ENCODE data around the gene MTR. TPM values are rescaled to one million over a fixed set of nuclear protein-coding genes. Genes with fewer than 3 reads are reported as not detected.

Gene MTR
- total RNA-seq, 4 donors from 2014 or later: 43.2 to 78.3 (median 47.0) TPM

DNA sequence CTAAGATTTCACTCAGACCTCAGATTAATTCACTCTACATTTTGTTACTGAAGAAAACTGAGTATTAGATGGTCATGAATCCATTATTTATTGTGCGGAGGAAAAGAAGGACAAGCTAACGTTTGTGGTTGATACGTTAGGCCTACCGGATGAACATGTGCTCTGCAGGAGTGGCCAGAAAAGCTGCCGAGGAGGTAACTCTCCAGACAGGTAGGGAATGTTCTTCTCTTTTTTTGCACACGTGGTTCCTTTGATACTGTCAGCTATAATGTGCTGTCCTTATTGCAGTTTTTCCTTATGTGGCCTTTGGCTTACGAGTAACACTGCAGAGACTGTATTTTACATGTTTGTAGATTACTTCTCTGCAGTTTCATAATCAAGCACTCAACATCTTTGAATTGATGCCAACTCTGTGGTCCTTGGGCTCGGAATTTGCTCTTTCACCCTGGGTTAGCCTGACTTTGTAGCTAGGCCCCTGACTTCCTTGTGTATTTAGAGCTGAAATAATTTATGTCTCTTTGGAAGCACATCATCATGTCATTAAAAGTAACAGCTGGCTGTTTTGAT is 13.6 kb downstream of the MTR start:
- intact Hi-C loops (cut with DNase I): no loop called here
- 61 to 63% methylated on average over 8 of the region's 8 CpGs for WGBS, 2 donors
- peaks cover 25 to 28% of the 10 kb centered on the region in 2 donors for H3K36me3 ChIP-seq

DNA sequence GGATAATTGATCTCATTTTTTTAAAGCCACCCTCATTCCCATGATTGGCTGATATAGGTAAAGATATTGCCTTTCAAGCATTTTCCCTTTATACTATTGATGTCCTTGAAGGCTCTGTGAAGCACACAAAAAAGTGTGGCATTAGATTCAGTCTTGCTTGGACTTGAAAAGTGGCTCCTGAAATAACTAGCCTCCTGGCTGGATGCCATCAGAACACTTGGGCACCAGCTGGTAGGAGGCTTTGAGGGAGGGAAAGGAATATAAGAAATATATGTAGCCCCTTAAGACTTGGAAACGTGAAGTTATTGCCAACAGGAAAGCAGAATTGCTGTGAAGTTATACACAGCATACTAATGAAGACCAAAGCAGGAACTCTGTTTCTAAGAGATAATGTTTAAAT is 14.1 kb downstream of the MTR start:
- Histone ChIP-seq H3K4me1 (peaks cover 27 to 34% of the 10 kb centered on the region in 2 donors), H3K27me3 (no peaks in the 10 kb centered on the region), H3K9me3 (no peaks in the 10 kb centered on the region), H3K4me3 (replicated peaks in 1 of 3) (no peak overlapping the region), H3K27ac (peak overlapping the region; percentile 30 to 74 (median 50)), H3K36me3 (peaks cover 25 to 28% of the 10 kb centered on the region in 2 donors)
- TF ChIP-seq POLR2A (IDR thresholded peaks at IDR 0.05): no peak
- TF ChIP-seq, protein P1, sequence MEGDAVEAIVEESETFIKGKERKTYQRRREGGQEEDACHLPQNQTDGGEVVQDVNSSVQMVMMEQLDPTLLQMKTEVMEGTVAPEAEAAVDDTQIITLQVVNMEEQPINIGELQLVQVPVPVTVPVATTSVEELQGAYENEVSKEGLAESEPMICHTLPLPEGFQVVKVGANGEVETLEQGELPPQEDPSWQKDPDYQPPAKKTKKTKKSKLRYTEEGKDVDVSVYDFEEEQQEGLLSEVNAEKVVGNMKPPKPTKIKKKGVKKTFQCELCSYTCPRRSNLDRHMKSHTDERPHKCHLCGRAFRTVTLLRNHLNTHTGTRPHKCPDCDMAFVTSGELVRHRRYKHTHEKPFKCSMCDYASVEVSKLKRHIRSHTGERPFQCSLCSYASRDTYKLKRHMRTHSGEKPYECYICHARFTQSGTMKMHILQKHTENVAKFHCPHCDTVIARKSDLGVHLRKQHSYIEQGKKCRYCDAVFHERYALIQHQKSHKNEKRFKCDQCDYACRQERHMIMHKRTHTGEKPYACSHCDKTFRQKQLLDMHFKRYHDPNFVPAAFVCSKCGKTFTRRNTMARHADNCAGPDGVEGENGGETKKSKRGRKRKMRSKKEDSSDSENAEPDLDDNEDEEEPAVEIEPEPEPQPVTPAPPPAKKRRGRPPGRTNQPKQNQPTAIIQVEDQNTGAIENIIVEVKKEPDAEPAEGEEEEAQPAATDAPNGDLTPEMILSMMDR (IDR thresholded peaks at IDR 0.05): no peak
- WGBS, 2 donors: 28 to 32% methylated on average over 1 of the region's 1 CpG
- intact Hi-C loops (cut with DNase I): no loop called here
- DNase-seq: peak; percentile 87 to 90

More for the DNA sequence above, 13.6 kb downstream of the MTR start:
- Histone ChIP-seq H3K27me3 (no peaks in the 10 kb centered on the region), H3K9me3 (no peaks in the 10 kb centered on the region), H3K4me3 (replicated peaks in 1 of 3) (no peak overlapping the region), H3K27ac (peak overlapping the region; percentile 30 to 74 (median 50)), H3K4me1 (peaks cover 27 to 34% of the 10 kb centered on the region in 2 donors)
- peak; percentile 27 to 42 for DNase-seq
- TF ChIP-seq, protein P1 (IDR thresholded peaks at IDR 0.05): no peak
- no peak for TF ChIP-seq POLR2A (IDR thresholded peaks at IDR 0.05)

DNA sequence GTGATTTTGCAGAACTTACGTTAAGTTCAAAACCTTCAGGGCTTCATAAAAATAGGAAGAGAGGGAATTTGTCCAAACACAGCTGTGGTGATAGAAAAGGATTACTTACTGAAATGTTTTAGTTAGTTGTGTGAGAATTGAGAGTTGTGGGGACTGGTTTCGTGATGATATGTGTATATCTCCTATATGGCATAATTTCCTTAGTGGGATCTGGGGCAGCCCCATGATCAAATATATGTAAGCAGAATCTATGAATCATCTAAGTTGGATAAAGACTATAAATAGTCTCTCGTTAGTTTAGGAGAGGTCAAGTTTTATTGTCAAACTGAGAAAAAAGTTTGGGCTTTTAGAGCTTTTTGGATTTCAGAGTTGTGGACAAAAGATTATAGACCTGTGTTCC is 14.9 kb downstream of the MTR start:
- Histone ChIP-seq H3K27me3 (no peaks in the 10 kb centered on the region), H3K36me3 (peaks cover 25 to 31% of the 10 kb centered on the region in 2 donors), H3K9me3 (no peaks in the 10 kb centered on the region), H3K27ac (peak overlapping the region in 2 of 3 donors; percentile 30 to 50), H3K4me3 (replicated peaks in 1 of 3) (no peak overlapping the region), H3K4me1 (peaks cover 27 to 34% of the 10 kb centered on the region in 2 donors)
- WGBS, 2 donors: 95 to 96% methylated on average over 3 of the region's 3 CpGs
- no peak for DNase-seq
- TF ChIP-seq POLR2A (IDR thresholded peaks at IDR 0.05): no peak
- TF ChIP-seq, protein P1 (IDR thresholded peaks at IDR 0.05): no peak
- intact Hi-C loops (cut with DNase I): no loop called here

DNA sequence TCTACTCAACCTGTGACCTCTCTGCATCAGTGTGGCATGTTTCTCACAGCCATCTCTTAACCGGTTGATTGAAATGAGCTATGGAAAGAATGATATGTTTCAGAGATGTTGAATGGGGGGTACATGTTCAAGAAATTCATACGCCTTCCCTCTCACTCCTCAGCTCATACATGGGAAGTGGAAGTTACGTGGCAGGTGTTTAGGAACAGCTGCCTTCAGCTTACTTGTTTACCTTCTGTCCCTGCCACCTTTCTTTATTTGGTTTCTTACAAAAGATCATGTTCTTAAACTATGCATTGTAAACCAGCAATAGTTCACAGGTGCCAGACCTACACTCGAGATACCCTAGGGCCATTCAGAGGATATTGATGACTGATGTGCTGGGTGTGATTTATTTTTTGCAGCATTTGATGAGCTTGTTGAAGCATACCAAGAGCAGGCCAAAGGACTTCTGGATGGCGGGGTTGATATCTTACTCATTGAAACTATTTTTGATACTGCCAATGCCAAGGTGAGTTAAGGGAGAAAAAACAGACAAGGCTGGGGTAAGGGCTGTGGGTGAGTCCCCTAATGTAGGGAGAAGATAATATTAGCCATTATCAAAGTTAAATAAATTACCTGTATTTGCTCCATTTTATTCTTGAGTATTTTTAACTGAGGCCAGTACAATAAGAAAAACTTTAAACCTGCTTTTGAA is 17.4 kb downstream of the MTR start:
- Histone ChIP-seq H3K27me3 (no peaks in the 10 kb centered on the region), H3K4me1 (peaks cover 23 to 26% of the 10 kb centered on the region in 2 donors), H3K9me3 (no peaks in the 10 kb centered on the region), H3K36me3 (peaks cover 25 to 37% of the 10 kb centered on the region in 2 donors), H3K27ac (no peak overlapping the region), H3K4me3 (replicated peaks in 1 of 3) (no peak overlapping the region)
- WGBS, 2 donors: 93 to 95% methylated on average over 5 of the region's 5 CpGs
- TF ChIP-seq, protein P1 (IDR thresholded peaks at IDR 0.05): no peak
- no peak for TF ChIP-seq POLR2A (IDR thresholded peaks at IDR 0.05)
- intact Hi-C loops (cut with DNase I): no loop called here
- no peak for DNase-seq

DNA sequence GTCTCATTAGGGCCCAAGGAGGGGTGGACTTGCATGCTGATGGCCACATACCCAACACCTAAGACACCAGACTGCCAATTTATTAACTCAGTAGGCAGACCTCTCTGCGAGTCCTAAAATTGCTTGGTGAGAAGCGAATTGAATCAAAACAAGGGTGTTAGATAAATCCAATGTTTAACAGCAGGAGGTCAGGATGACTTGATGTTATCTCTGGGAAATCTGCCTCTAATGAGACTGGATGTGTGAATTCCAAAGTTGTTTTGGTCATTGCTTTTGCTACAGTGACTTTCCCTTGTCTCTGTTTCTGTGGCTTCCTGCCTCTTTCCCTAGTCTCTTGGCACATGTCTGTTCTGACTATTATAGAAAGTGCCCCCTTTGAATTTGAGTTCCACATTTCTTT is 20.8 kb downstream of the MTR start:
- TF ChIP-seq, protein P1 (IDR thresholded peaks at IDR 0.05): no peak
- no peak for TF ChIP-seq POLR2A (IDR thresholded peaks at IDR 0.05)
- intact Hi-C loops (cut with DNase I): no loop called here
- 89 to 95% methylated on average over 2 of the region's 2 CpGs for WGBS, 2 donors
- H3K27ac ChIP-seq: no peak overlapping the region
- H3K36me3 ChIP-seq: peaks cover 27 to 34% of the 10 kb centered on the region in 2 donors
- H3K9me3 ChIP-seq: no peaks in the 10 kb centered on the region
- no peaks in the 10 kb centered on the region for H3K4me1 ChIP-seq
- no peaks in the 10 kb centered on the region for H3K27me3 ChIP-seq
- H3K4me3 ChIP-seq (replicated peaks in 1 of 3): no peak overlapping the region
- no peak for DNase-seq

All from thyroid gland (tissue), 4 donors.